HK-2 (cell line): Measurements from ENCODE around the gene CCDC144A.
"Not testable (repeated sequence)": the region's sequence is repeated elsewhere in the genome, so short reads cannot be mapped to it uniquely, and the experiment has no call there.

ENCODE experiments used
- DNase-seq: peaks from one replicate; pipeline ENCODE4 v3.0.0-alpha.2; 2018; ENCODE audit not compliant: unreplicated experiment

The CCDC144A gene

GRCh38 chr17:16818340-16818739, 128.3 kb downstream of the CCDC144A start:
- no peak for DNase-seq

GRCh38 chr17:16818821-16819683, 129.0 kb downstream of the CCDC144A start:
- no peak for DNase-seq

GRCh38 chr17:16820161-16820877, 130.3 kb downstream of the CCDC144A start:
- no peak for DNase-seq

DNA sequence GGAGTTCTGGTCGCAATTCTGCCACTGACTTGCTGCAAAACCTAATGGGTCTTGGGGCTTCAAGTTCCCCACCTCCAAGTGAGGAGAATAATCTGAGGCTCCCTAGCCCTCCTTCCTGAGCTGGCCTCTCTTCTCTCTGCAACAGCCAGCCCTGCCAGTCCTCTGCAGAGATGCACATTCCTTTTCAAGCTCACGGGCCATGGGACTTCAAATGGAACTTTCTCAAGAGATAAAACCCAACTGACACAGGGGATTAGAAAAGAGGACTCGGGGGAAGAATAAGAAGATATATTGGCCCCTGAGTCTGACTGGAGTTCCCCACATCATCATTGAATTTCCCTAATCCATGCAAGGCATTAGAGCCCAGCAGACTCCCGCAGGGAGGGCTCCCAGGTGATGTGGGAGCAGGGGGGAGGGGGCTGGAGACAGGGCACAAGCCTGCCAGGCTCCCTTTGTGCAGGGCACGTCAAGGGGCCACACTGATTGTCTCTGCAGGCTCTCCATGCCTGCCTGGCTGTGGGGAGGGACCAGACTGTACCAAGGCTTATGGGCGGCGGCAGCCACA, 131.0 kb downstream of the CCDC144A start:
- DNase-seq, result no peak

DNA sequence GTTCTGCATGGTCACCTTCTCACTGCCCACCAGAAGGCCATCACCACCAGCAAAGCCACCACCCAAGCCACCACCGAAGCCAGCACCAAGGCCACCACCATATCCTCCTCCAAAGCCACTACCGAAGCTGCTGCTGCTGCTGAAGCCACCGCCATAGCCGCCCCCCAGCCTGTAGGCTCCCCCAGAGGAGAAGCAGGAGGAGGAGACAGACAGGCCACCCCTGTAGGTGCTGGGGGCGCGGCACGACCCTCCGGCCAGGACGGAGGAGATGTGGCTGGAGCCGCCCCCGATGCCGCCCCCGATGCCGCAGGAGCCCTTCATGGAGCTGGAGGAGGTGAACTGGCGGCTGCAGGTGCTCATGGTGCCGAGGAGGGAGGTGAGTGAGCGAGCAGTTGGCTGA, 132.1 kb downstream of the CCDC144A start:
- not testable (repeated sequence) for DNase-seq

DNA sequence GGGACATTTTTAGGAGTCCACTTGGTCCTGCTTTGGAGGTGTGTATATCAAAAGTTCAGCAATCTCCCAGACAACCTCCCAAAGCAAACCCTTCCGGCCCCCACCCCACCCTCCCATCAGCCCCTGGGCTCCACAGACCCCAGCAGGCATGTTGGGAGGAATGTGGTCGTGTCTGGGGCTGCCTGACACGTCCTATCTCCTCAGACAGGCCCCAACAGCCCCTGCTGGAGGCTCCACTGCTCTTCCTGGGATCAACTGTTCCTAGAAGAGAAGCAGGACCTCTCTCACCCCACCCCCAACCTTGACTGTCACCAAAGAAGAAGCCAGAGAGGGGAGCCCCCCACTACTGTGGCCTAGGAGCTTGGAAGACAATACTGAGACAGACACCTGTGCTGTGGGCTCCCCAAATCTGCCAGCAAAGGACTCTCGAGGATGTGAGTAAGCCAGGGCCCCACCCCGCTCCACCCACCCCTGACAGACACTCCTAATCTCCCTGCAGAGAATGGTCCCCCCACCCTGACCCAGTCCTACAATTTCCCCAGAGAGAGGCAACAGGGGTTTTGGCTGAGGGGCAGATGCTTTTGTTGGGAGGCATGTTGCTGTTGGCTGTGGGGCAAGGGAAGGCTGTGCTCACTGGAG, 133.8 kb downstream of the CCDC144A start:
- DNase-seq, result not testable (repeated sequence)
